Measurements from ENCODE around the gene PPDPF.

Gene PPDPF

DNA sequence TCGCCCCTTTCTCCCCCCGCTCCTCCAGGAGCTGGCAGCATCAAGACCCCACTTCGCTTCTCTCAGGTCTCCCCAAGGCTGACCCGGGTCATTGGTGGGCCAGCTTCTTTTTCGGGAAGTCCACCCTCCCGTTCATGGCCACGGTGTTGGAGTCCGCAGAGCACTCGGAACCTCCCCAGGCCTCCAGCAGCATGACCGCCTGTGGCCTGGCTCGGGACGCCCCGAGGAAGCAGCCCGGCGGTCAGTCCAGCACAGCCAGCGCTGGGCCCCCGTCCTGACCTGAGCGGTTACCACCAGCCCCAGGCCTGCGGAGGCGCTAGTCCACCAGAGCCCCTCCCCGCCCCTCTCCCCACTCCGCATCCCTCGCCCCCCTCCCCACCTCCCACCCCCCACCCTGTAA lies 1.0 kb downstream of the PPDPF start:
- peak overlapping the region; percentile 96 for H3K27ac ChIP-seq

DNA sequence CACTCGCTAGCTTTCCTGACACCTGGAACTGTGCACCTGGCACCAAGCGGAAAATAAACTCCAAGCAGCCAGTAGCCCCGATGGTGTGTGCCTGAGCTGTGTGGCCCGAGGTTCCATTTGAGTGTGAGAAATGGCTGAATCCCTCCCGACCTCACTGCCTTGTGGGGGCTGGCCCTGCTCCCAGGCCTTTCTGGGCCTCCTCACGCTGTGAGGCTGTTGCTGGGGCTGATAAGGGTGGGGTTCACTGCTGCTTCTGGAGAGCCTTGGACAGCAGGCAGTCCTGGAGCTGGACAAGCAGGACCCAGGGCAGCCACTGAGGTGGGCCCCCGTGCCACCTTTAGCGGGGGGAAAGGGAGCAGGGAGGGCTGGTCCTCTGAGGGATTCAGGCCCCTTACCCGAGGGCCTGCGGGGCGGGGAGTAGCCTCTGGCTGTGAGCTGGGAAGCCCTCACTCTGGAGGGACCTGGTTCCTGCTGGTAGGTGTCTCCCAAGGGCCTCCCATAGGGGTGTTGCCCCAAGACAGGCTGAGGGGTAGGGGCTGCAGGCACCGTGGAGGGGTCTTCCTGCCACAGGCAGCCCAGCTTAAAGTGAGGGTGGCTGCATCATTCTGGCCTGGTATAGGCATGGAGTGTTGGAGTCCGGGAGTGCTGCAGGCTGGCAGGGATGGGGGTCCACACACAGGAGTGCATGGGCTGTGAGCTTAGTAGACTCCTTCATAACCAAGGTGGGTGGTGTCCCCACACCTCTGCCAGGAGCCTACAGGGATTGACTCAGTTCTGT lies 1.7 kb downstream of the PPDPF start:
- no peak for DNase-seq
- peaks cover 9% of the 10 kb centered on the region for H3K9me3 ChIP-seq (ENCODE audit: severe bottlenecking)
- H3K27me3 ChIP-seq (ENCODE audit: insufficient read depth, low read depth, severe bottlenecking) = no peaks in the 10 kb centered on the region
- H3K27ac ChIP-seq = no peak overlapping the region
- H3K4me3 ChIP-seq (ENCODE audit: low read depth, low read length) = no peak overlapping the region
- H3K36me3 ChIP-seq = peaks cover 27% of the 10 kb centered on the region
- TF ChIP-seq, protein P1, sequence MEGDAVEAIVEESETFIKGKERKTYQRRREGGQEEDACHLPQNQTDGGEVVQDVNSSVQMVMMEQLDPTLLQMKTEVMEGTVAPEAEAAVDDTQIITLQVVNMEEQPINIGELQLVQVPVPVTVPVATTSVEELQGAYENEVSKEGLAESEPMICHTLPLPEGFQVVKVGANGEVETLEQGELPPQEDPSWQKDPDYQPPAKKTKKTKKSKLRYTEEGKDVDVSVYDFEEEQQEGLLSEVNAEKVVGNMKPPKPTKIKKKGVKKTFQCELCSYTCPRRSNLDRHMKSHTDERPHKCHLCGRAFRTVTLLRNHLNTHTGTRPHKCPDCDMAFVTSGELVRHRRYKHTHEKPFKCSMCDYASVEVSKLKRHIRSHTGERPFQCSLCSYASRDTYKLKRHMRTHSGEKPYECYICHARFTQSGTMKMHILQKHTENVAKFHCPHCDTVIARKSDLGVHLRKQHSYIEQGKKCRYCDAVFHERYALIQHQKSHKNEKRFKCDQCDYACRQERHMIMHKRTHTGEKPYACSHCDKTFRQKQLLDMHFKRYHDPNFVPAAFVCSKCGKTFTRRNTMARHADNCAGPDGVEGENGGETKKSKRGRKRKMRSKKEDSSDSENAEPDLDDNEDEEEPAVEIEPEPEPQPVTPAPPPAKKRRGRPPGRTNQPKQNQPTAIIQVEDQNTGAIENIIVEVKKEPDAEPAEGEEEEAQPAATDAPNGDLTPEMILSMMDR (IDR thresholded peaks at IDR 0.05; ENCODE audit: low read depth, low read length) = no peak

More for the DNA sequence above, 1.0 kb downstream of the PPDPF start:
- peak; percentile 32 for DNase-seq
- peak overlapping the region; percentile 61 for H3K4me3 ChIP-seq (ENCODE audit: low read depth, low read length)
- H3K27me3 ChIP-seq (ENCODE audit: insufficient read depth, low read depth, severe bottlenecking) = no peaks in the 10 kb centered on the region
- peaks cover 27% of the 10 kb centered on the region for H3K36me3 ChIP-seq
- TF ChIP-seq, protein P1 (IDR thresholded peaks at IDR 0.05; ENCODE audit: low read depth, low read length) = 0 out of 2 replicates have a peak, but pooled peaks have one; percentile 18
- H3K9me3 ChIP-seq (ENCODE audit: severe bottlenecking) = peaks cover 9% of the 10 kb centered on the region

DNA sequence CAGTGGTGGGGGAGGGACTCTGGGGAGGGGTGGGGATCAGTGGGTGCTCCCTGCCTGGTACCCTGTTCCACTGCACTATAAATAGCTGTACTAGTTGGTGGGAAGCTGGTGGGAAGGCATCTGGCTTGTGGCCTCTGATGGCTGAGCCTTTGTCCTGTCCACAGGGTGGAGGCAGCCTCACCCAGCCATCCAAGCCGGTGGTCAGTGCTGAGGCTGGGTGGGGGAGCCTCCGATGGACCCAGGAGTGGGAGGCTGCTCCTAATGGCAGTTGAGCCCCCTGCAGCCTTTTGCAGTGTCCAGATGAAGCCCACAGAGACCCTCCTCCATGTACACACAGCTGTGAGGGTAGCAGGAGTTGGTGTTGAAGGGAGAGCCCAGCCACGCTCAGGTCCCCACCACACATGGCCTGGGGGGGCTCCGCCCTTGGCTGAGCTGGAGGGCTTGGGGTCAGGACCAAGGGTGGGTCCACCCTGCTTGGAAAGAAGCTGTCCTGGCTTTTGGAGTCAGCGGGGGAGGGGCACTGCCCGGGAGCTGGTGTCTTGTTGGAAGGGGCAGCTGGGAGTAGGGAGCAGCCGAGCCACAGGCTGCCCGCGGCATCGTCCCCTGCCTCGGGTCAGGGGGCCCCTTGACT lies 2.5 kb downstream of the PPDPF start:
- Histone ChIP-seq H3K9me3 (ENCODE audit: severe bottlenecking) (peaks cover 9% of the 10 kb centered on the region), H3K4me3 (ENCODE audit: low read depth, low read length) (no peak overlapping the region), H3K27me3 (ENCODE audit: insufficient read depth, low read depth, severe bottlenecking) (no peaks in the 10 kb centered on the region), H3K36me3 (peaks cover 27% of the 10 kb centered on the region), H3K27ac (no peak overlapping the region)
- peak; percentile 17 for DNase-seq
- TF ChIP-seq, protein P1 (IDR thresholded peaks at IDR 0.05; ENCODE audit: low read depth, low read length) = no peak

DNA sequence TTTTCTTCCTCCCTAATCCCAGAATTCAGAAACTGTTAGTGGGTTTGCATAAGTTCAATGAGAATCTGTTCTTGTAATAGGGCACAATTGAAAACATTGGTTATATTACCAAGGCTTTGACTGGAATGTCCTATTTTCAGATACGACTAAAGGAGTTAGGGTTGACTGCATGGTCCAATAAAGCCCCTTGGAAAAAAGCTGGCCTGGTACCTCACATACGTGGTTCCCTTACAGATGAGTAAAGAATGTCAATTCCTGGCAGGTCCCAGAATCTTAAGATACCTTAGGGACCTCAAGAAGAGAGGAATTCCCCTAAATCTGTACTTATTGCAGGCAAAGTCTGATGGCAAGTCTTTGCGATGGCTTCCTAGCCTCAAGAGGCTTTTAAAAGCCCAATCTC lies 4.6 kb downstream of the PPDPF start:
- no peaks in the 10 kb centered on the region for H3K27me3 ChIP-seq (ENCODE audit: insufficient read depth, low read depth, severe bottlenecking)
- H3K9me3 ChIP-seq (ENCODE audit: severe bottlenecking) = peaks cover 9% of the 10 kb centered on the region
- no peak overlapping the region for H3K27ac ChIP-seq
- TF ChIP-seq, protein P1 (IDR thresholded peaks at IDR 0.05; ENCODE audit: low read depth, low read length) = no peak
- DNase-seq = no peak
- H3K36me3 ChIP-seq = peaks cover 27% of the 10 kb centered on the region
- no peak overlapping the region for H3K4me3 ChIP-seq (ENCODE audit: low read depth, low read length)

DNA sequence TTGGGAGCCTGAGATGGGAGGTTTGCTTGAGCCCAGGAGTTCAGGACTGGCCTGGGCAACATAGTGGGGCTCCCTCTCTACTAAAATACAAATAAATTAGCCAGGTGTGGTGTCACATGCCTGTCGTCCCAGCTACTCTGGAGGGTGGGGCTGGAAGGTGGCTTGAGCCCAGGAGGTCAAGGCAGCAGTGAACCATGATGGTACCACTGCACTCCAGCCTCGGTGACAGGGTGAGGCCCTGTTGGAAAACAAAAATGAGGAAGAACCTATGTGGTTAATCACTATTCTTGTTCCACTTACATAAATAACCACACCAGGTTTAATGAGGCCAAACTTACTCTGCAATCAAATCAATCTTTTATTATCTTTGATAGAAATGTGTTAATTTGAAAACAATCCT lies 5.4 kb downstream of the PPDPF start:
- no peak overlapping the region for H3K4me3 ChIP-seq (ENCODE audit: low read depth, low read length)
- H3K36me3 ChIP-seq = peaks cover 26% of the 10 kb centered on the region
- TF ChIP-seq, protein P1 (IDR thresholded peaks at IDR 0.05; ENCODE audit: low read depth, low read length) = no peak

More for the DNA sequence above, 5.4 kb downstream of the PPDPF start:
- Histone ChIP-seq H3K9me3 (ENCODE audit: severe bottlenecking) (peaks cover 9% of the 10 kb centered on the region), H3K27me3 (ENCODE audit: insufficient read depth, low read depth, severe bottlenecking) (no peaks in the 10 kb centered on the region), H3K27ac (no peak overlapping the region)
- DNase-seq = no peak

All from WERI-Rb-1 (cell line).